HEK293 (cell line): ENCODE data around the gene PSMD6.
A peak's percentile ranks its signal among the peaks of the same experiment; 100 is the strongest.

Source experiments
- CTCF ChIA-PET: fragments of 350-600 bp; formaldehyde crosslinking; extraction: SDS; loops from one replicate; lab custom pipeline; 2021; ENCODE audit warnings: antibody characterized with exemption; lab: Yijun Ruan, JAX
- POLR2A ChIA-PET: fragments of 300-600 bp; formaldehyde crosslinking; extraction: SDS; loops from one replicate; lab custom pipeline; 2020; ENCODE audit warnings: antibody characterized with exemption, inconsistent platforms; lab: Yijun Ruan, JAX
- H3K27ac ChIP-seq: fragments of 200-500 bp; sonication (Bioruptor generic); 2 replicates; pipeline ENCODE4 v1.5.1; 2014; ENCODE audit warnings: low read depth, low read length, control low read depth, inconsistent platforms; ENCODE audit errors: extremely low read depth
- H3K36me3 ChIP-seq, 2 experiments: fragments of 200-500 bp in 1 of 2; sonication (Bioruptor generic) in 1 of 2; 1 replicate in 1 of 2; 2 replicates in 1 of 2; pipeline ENCODE4 v1.5.1; 2014 to 2017; ENCODE audit warnings: inconsistent platforms in 2 of 2, low read length in 2 of 2; ENCODE audit not compliant: control insufficient read depth in 2 of 2, insufficient read depth in 1 of 2
- H3K4me1 ChIP-seq: fragments of 200-500 bp; sonication (Bioruptor generic); 2 replicates; pipeline ENCODE4 v1.5.1; 2014; ENCODE audit warnings: mild to moderate bottlenecking, low read length, inconsistent platforms; ENCODE audit not compliant: control insufficient read depth, insufficient read depth
- H3K4me3 ChIP-seq: 2 replicates; pipeline ENCODE4 v1.5.1; 2011; ENCODE audit warnings: low read depth, mild to moderate bottlenecking, control low read depth, low read length, moderate library complexity
- H3K9me3 ChIP-seq: fragments of 200-500 bp; sonication (Bioruptor generic); 2 replicates; pipeline ENCODE4 v1.5.1; 2014; ENCODE audit warnings: low read depth, low read length, inconsistent platforms; ENCODE audit not compliant: control insufficient read depth, insufficient read depth
- HOXA7 ChIP-seq: sonication (generic); formaldehyde crosslinking; IDR thresholded peaks from 2 replicates; pipeline ENCODE4 v1.8.1; 2022; ENCODE audit warnings: missing genetic modification reagents, borderline replicate concordance
- KLF10 ChIP-seq: fragments of 450-650 bp; IDR thresholded peaks from 2 replicates; pipeline ENCODE4 v1.5.1; 2018; ENCODE audit warnings: missing biosample characterization, mild to moderate bottlenecking, missing genetic modification characterization
- KLF7 ChIP-seq: fragments of 450-650 bp; formaldehyde crosslinking; IDR thresholded peaks from 2 replicates; pipeline ENCODE4 v1.5.1; 2016; ENCODE audit warnings: missing biosample characterization, missing genetic modification characterization, borderline replicate concordance
- ZBTB21 ChIP-seq: fragments of 450-650 bp; formaldehyde crosslinking; IDR thresholded peaks from 2 replicates; pipeline ENCODE4 v1.5.1; 2017; ENCODE audit warnings: missing biosample characterization, missing genetic modification characterization
- ZNF112 ChIP-seq: fragments of 450-650 bp; formaldehyde crosslinking; IDR thresholded peaks from 2 replicates; pipeline ENCODE4 v1.5.0; 2017; ENCODE audit warnings: missing biosample characterization, missing genetic modification characterization
- ZNF2 ChIP-seq: fragments of 450-650 bp; formaldehyde crosslinking; IDR thresholded peaks from 2 replicates; pipeline ENCODE4 v1.5.1; 2016; ENCODE audit warnings: missing biosample characterization, missing genetic modification characterization
- ZNF211 ChIP-seq: fragments of 450-650 bp; formaldehyde crosslinking; IDR thresholded peaks from 2 replicates; pipeline ENCODE4 v1.5.1; 2016; ENCODE audit warnings: low read depth, missing biosample characterization, missing genetic modification characterization
- ZNF214 ChIP-seq: fragments of 450-650 bp; formaldehyde crosslinking; IDR thresholded peaks from 2 replicates; pipeline ENCODE4 v1.5.1; 2017; ENCODE audit warnings: missing biosample characterization, mild to moderate bottlenecking, missing genetic modification characterization, borderline replicate concordance
- ZNF239 ChIP-seq: fragments of 450-650 bp; formaldehyde crosslinking; IDR thresholded peaks from 2 replicates; pipeline ENCODE4 v1.5.1; 2016; ENCODE audit warnings: missing biosample characterization, missing genetic modification characterization
- ZNF311 ChIP-seq: fragments of 450-650 bp; formaldehyde crosslinking; IDR thresholded peaks from 2 replicates; pipeline ENCODE4 v1.5.1; 2017; ENCODE audit warnings: missing biosample characterization, missing genetic modification characterization, borderline replicate concordance
- ZNF366 ChIP-seq: fragments of 450-650 bp; formaldehyde crosslinking; conservative IDR thresholded peaks from 2 replicates; pipeline ENCODE4 v1.5.1; 2016; ENCODE audit warnings: missing biosample characterization, missing genetic modification characterization
- ZNF514 ChIP-seq: fragments of 450-650 bp; formaldehyde crosslinking; IDR thresholded peaks from 2 replicates; pipeline ENCODE4 v1.5.1; 2016; ENCODE audit warnings: missing biosample characterization, missing genetic modification characterization
- ZNF558 ChIP-seq: fragments of 450-650 bp; formaldehyde crosslinking; IDR thresholded peaks from 2 replicates; pipeline ENCODE4 v1.5.1; 2016; ENCODE audit warnings: missing biosample characterization, missing genetic modification characterization
- ZNF561 ChIP-seq: fragments of 450-650 bp; IDR thresholded peaks from 2 replicates; pipeline ENCODE4 v1.5.1; 2018; ENCODE audit warnings: missing biosample characterization, missing genetic modification characterization, borderline replicate concordance
- ZNF623 ChIP-seq: fragments of 450-650 bp; formaldehyde crosslinking; IDR thresholded peaks from 2 replicates; pipeline ENCODE4 v1.5.1; 2016; ENCODE audit warnings: missing biosample characterization, missing genetic modification characterization
- ZNF830 ChIP-seq: fragments of 450-650 bp; IDR thresholded peaks from 2 replicates; pipeline ENCODE4 v1.5.0; 2018; ENCODE audit warnings: missing biosample characterization, missing genetic modification characterization, low read depth, mild to moderate bottlenecking, moderate library complexity
- ZXDB ChIP-seq: fragments of 450-650 bp; formaldehyde crosslinking; IDR thresholded peaks from 2 replicates; pipeline ENCODE4 v1.5.1; 2016; ENCODE audit warnings: missing biosample characterization, missing genetic modification characterization
- TF ChIP-seq, protein P1 (sequence below): fragments of 450-650 bp; formaldehyde crosslinking; IDR thresholded peaks from 2 replicates; pipeline ENCODE4 v1.5.1; 2017; ENCODE audit warnings: missing biosample characterization, missing genetic modification characterization
- TF ChIP-seq, protein P2 (sequence below): fragments of 450-650 bp; formaldehyde crosslinking; IDR thresholded peaks from 2 replicates; pipeline ENCODE4 v1.5.1; 2016; ENCODE audit warnings: missing biosample characterization, missing genetic modification characterization
- TF ChIP-seq, protein P3 (sequence below): fragments of 450-650 bp; formaldehyde crosslinking; IDR thresholded peaks from 2 replicates; pipeline ENCODE4 v1.5.1; 2016; ENCODE audit warnings: missing biosample characterization, missing genetic modification characterization
- TF ChIP-seq, protein P4 (sequence below): fragments of 450-650 bp; formaldehyde crosslinking; IDR thresholded peaks from 2 replicates; pipeline ENCODE4 v1.5.1; 2017; ENCODE audit warnings: missing biosample characterization, mild to moderate bottlenecking, missing genetic modification characterization, moderate library complexity

PSMD6 gene

DNA sequence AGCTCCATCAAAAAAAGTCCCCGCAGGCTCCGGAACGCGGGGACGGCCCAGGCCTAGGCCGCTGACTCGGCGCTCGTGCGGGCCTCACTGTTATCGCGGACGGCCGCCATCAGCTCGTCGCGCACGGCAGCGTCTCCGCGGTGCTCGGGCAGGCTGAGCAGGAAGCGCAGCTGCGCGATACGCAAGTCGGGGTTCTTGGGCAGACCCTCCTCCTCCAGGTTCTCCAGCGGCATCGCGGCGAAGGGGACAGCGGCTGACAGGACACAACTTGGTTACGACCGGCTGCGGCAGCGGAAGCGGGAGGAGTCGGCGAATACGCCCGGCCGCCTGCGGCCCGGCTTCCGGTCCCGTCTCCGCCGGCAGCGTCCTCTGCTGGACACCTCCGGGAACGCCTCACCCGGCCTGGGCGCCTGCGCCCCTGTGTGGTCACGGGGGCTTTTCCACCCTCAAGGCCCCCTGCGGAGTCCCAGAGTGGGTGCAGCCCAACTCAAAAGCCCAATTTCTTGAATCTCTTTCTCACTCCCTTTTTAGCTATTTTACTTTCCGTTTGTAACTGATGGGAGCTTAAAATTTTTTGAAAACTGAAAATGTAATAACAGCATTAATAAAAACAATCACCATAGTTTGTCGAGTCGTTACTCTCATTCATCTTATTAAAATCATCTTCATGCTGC, at the start of gene PSMD6 (continued):
- TF ChIP-seq KLF10 (tag by site-specific recombination), result peak; percentile 18; the same call in 1 of the 2 replicates
- TF ChIP-seq, protein P1, sequence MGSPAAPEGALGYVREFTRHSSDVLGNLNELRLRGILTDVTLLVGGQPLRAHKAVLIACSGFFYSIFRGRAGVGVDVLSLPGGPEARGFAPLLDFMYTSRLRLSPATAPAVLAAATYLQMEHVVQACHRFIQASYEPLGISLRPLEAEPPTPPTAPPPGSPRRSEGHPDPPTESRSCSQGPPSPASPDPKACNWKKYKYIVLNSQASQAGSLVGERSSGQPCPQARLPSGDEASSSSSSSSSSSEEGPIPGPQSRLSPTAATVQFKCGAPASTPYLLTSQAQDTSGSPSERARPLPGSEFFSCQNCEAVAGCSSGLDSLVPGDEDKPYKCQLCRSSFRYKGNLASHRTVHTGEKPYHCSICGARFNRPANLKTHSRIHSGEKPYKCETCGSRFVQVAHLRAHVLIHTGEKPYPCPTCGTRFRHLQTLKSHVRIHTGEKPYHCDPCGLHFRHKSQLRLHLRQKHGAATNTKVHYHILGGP (tag by site-specific recombination), result no peak

- POLR2A ChIA-PET, result no interaction called here
- CTCF ChIA-PET, result no interaction called here
- TF ChIP-seq, protein P2, sequence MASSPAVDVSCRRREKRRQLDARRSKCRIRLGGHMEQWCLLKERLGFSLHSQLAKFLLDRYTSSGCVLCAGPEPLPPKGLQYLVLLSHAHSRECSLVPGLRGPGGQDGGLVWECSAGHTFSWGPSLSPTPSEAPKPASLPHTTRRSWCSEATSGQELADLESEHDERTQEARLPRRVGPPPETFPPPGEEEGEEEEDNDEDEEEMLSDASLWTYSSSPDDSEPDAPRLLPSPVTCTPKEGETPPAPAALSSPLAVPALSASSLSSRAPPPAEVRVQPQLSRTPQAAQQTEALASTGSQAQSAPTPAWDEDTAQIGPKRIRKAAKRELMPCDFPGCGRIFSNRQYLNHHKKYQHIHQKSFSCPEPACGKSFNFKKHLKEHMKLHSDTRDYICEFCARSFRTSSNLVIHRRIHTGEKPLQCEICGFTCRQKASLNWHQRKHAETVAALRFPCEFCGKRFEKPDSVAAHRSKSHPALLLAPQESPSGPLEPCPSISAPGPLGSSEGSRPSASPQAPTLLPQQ, result no peak
- TF ChIP-seq, protein P3, sequence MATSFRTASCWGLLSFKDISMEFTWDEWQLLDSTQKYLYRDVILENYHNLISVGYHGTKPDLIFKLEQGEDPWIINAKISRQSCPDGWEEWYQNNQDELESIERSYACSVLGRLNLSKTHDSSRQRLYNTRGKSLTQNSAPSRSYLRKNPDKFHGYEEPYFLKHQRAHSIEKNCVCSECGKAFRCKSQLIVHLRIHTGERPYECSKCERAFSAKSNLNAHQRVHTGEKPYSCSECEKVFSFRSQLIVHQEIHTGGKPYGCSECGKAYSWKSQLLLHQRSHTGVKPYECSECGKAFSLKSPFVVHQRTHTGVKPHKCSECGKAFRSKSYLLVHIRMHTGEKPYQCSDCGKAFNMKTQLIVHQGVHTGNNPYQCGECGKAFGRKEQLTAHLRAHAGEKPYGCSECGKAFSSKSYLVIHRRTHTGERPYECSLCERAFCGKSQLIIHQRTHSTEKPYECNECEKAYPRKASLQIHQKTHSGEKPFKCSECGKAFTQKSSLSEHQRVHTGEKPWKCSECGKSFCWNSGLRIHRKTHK (tag by site-specific recombination), result no peak
- TF ChIP-seq ZNF211 (no peak), ZNF830 (tag by site-specific recombination) (no peak), HOXA7 (CRISPR knock-in tag) (no peak), ZNF561 (tag by site-specific recombination) (no peak), ZNF514 (tag by site-specific recombination) (no peak), ZBTB21 (tag by site-specific recombination) (no peak), ZNF558 (no peak), ZNF112 (no peak)
- Histone ChIP-seq H3K27ac (no peak overlapping the region), H3K36me3 (no peaks in the 10 kb centered on the region), H3K4me1 (no peaks in the 10 kb centered on the region), H3K4me3 (no peak overlapping the region), H3K9me3 (no peaks in the 10 kb centered on the region)
Measured at GRCh38 chr3:64072126-64072525, 48.8 kb upstream of the PSMD6 start.

DNA sequence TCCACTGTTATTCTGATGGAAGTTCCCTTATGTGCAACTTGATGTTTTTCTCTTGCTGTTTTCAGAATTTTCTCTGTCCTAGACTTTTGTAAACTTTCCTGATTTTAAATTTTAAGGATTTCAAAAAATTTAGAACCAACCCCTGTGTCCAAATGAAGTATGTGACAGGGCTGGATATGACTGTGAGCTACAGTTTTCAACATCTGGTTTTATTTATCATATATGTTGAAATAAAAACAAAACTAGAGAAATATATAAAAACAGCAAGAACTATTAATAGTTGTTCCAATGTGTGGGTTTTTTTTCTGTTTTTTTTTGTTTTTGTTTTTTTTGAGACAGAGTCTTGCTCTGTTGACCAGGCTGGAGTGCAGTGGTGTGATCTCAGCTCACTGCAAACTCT, 47.4 kb upstream of the PSMD6 start:
- ChIA-PET POLR2A (no interaction called here), CTCF (interaction anchor here (0.7 kb wide), 1 partner anchor 12 kb away, joined by 3 read pairs; no protein-coding TSS in a partner anchor)
- no peak for TF ChIP-seq KLF7
- no peak for TF ChIP-seq ZNF239 (tag by site-specific recombination)
- no peak for TF ChIP-seq ZNF214 (tag by site-specific recombination)
- TF ChIP-seq ZNF311, result no peak
- TF ChIP-seq ZNF623, result no peak
- TF ChIP-seq, protein P4, sequence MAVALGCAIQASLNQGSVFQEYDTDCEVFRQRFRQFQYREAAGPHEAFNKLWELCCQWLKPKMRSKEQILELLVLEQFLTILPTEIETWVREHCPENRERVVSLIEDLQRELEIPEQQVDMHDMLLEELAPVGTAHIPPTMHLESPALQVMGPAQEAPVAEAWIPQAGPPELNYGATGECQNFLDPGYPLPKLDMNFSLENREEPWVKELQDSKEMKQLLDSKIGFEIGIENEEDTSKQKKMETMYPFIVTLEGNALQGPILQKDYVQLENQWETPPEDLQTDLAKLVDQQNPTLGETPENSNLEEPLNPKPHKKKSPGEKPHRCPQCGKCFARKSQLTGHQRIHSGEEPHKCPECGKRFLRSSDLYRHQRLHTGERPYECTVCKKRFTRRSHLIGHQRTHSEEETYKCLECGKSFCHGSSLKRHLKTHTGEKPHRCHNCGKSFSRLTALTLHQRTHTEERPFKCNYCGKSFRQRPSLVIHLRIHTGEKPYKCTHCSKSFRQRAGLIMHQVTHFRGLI (tag by site-specific recombination), result no peak
- TF ChIP-seq ZNF366 (tag by site-specific recombination), result no peak
- TF ChIP-seq ZNF2, result no peak
- TF ChIP-seq ZXDB (tag by site-specific recombination), result no peak
- Histone ChIP-seq H3K36me3 (no peaks in the 10 kb centered on the region), H3K27ac (no peak overlapping the region), H3K4me1 (no peaks in the 10 kb centered on the region), H3K9me3 (no peaks in the 10 kb centered on the region), H3K4me3 (no peak overlapping the region)
